GM18907 (cell line): Measurements from ENCODE around the gene SLC24A3.

Source experiments
- ATAC-seq: cut with Tn5 transposase; IDR thresholded peaks from one replicate; pipeline ENCODE4 v1.9.1; 2021; ENCODE audit warnings: mild to moderate bottlenecking, moderate library complexity; ENCODE audit not compliant: unreplicated experiment

The SLC24A3 gene

DNA sequence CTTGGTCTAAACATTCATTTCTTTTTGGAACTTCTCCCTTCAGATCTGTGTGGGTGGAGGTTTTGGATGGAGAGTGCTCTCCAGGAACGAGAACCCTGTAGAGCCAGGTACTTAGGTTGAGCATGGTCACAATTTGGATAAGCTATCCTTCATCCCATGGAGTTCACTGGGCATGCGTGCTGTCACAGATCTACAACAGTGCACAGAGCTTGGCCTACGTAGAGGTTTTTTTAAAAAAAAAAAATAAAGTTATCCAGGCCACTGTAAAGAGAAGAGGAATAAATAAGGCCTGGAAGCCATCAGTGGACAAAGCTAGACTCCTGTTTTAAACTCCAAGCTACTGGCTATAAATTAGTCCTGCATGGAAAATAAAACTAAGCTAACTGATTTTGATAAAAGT, 165.6 kb downstream of the SLC24A3 start:
- ATAC-seq = no peak

GRCh38 chr20:19380211-19380610, 167.8 kb downstream of the SLC24A3 start:
- no peak for ATAC-seq

DNA sequence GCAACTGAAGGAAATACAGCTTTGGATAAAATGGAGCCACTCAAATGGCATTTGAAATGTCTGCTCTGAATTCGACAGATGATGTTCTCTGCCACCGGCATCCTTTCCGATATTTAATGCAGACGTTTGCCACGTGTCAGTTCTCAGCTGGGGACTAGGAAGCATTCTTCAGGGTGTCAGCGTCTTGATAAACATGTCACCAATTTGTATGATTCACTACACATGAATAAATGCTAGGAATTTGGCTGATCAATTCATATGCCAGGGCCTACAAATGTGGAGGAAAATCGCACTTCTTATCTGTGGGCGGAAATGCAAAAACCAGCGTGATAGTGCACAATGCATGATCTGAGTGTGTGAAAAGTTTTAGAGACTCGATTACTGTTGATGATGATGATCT, 169.5 kb downstream of the SLC24A3 start:
- no peak for ATAC-seq

DNA sequence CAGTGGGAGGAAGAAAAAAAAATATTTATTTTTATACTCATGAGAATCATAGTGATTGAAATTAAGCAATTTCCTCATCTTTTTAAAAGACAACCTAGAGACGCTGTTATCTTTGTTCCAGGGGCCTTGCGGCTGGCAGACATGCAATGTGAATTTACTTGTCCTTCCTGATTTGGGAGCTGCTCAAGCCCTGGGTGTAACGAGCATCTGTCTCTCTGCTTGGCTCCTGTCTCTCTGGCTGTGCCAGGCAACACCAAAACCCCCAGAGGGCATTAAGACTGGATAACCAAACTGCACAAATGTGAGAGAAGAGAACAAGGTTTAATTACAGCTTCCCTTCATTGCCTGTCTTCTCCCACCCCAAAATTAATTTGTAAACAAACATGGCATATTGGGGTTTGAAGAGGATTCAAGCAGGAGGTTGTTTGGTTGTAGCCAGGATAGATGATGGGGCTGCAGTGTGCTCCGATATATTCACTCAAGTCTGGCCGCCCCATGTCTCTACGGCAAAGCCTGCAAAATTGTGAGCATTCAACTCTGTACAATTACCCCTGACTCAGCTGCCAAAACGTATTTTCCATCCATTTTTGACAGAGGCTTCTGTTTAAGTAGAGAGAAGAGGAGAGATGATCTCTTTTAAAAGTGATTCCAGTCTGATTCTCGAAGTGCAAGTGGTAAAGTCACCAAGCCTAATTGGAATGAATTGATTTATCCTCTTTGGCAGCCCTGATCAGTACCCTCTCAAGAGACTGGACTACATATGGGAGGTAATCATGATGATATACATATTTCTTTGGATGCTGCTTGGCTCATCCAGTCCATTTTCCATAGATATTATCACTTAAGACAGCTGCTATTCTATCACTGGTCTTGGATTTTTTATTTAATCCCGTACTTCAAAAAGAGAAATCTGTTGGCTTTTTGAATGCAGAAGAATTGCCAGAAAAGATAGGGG, 170.2 kb downstream of the SLC24A3 start:
- no peak for ATAC-seq

DNA sequence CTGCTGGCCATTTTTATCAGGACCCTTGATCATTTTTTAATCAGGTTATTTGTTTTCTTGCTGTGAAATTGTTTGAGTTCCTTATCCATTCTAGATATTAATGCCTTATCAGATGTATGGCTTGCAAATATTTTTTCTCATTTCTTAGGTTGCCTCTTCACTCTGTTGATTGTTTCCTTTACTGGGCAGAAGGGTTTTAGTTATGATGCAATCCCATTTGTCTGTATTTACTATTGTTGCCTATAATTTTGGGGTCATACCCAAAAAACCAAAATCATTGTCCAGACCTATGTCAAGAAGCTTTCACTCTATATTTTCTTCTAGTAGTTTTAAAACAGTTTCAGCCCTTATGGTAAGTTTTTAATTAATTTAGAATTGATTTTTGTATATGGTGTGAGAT, 172.5 kb downstream of the SLC24A3 start:
- no peak for ATAC-seq

DNA sequence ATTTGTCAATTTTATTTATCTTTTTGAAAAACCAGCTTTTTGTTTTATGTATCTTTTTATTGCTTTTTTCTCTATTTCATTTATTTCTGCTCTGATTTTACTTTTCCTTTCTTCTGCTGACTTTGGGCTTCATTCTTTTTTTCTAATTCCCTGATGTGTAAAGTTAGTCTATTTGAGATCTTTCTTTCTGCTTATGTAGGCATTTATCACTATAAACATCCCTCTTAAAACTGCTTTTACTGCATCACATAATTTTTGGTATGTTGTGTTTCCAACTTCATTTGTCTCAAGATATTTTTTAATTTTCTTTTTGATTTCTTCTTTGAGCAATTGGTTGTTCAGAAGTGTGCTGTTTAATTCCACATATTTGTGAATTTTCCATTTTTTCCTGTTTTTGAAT, 174.8 kb downstream of the SLC24A3 start:
- no peak for ATAC-seq

DNA sequence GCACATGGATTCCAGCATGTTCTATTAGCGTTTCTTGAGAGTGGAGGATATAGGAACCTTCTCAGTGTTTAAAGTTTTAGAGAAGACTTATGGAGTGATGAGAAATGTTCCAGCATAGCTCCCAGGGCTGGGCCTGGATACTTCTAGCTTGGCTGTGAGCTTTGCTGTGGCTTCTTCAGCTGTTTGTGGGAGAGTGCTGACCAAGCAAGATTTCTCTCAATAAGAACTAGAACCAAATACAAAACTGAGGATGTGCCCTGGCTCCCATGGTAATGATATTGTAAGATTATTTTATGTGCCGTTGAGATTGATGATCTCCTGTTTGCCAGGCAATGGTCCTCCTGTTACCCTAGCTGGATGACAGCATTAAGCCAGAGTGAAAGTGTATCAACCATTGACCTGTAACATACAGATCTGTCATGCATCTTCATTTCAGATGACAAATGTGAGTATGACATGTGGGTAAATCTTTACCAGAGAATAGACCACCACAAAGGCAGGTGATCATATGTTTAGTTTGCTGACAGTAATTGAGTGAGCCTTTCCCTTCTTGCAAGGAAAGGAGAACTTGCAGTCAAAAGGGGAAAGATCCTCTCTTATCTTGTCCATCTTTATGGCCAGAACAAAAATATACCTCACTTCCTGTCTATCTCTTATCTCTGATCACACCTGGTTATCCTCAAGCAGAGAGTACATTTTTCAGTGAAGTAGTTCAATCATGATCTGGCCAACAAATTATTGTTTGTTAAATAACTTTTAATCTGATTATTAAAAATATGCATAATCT, 180.1 kb downstream of the SLC24A3 start:
- ATAC-seq = no peak

DNA sequence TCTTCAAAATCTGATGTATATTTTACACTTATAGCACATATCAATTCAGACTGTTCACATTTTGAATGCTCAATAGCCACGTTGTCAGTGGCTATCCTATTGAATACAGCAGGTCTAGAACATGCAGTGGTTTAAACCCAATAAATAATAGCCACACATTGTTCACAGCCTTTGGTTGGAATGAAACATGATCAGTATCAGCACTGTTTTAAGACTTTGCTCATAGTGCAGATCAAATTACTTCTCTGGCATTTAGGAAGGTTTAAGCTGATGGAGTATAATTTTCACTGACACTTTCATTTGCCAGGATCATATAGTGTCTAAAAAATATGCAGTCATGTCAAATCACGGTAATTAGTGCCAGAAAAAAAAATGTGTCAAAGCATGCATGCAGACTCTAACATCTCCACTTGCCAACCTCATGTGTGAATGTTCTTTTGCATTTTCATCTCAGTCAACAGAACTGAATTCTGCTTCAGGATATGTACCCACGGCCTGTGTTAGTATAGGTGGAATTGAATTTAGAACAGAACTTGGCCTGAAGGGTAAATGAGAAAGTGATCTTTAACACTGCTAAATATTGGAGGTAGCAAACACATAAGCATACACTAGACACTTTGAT, 184.1 kb downstream of the SLC24A3 start:
- no peak for ATAC-seq

DNA sequence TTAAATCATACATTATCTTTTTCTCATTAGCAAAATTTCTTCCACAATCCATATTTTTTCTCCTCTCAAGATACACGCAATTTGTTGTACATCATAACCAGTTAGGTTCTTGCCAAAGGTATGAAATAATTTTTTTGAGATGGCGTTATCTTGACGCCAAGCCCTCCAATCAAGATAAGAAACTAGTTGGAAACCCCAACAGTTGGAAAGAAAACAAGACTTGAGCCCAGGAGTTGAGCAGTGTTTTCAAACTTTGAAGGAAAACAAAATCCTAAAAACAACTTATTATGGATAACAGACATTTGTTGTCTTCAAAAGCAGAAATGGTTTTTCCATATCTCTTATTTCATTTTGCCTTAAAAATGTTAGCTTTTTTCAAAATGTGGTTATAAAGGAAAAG, 184.8 kb downstream of the SLC24A3 start:
- no peak for ATAC-seq

DNA sequence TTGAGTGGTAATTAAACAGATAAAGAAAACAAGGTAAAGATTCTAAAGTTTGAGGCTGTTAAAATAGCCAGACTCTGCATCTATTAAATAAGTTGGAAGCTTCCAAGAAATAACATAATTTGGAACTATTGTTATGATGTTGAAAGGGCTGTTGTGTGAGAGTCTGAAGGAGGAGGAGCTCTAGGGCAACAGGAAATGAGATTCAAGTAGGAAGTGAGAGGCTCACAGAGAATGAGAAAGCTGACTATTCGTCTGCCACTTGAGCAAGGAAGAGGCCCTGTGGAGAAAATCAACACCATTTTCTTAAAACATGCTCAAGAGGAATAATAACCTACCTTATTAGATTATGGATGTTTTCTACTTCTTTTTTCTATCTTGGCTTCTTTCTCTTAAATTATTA, 185.2 kb downstream of the SLC24A3 start:
- no peak for ATAC-seq

DNA sequence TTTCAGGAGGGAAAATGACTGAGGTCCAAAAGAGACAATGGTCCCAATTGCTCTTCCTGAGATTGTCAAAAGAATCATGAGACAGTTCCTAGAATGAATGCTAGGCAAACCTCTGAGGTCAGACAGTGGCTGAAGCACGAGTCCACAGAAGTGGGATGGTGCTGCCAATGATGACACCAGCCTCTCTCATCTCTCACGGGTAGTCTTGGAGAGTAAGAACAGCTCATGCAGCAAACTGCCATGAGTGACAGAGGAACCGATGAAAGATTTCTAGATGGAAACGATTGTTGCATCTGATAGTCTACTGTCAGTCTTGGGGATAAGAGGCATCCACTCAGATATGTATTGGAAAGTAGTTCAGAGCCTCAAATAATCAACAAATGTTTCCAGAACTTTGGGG, 188.7 kb downstream of the SLC24A3 start:
- no peak for ATAC-seq

DNA sequence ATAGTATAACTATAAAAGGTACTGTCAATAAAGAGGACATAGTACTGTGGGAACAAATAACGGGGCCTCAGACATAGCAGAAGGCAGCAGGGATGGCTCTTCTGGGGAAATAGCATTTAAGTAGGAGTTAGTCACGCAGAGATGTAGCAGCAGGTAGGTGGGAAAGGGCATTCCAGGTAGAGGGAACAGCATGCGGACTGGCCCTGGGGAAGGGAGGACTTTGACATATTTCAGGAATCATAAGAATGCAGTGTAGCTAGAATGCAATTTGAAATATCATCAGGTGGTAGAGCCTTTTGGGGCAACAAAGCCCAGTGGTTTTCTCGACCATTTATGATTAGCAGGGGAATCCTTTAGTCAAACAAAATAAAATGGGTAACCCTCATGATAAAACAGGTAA, 191.1 kb downstream of the SLC24A3 start:
- ATAC-seq = no peak

GRCh38 chr20:19404826-19405225, 192.4 kb downstream of the SLC24A3 start:
- ATAC-seq = no peak

DNA sequence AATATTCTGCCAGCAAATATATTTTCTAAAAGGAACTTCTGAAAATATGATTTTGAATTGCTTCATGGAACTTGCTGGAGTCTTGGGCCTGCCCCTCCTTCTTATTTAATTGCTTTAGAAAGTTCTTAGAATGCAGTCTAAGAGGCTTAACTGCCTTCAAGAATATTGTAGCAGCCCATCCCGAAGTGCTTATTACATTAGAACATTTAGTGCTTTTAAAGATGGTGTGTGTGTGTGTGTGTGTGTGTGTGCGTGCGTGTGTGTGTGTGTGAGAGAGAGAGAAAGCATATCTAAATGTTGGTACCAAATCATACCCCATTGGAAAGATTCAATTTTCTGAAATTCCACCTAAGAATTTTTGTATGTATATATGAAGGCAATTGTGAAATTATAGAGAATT, 193.5 kb downstream of the SLC24A3 start:
- ATAC-seq = no peak

GRCh38 chr20:19406381-19406780, 193.9 kb downstream of the SLC24A3 start:
- ATAC-seq = no peak

GRCh38 chr20:19407196-19407595, 194.8 kb downstream of the SLC24A3 start:
- no peak for ATAC-seq

GRCh38 chr20:19407736-19408135, 195.3 kb downstream of the SLC24A3 start:
- ATAC-seq = no peak

DNA sequence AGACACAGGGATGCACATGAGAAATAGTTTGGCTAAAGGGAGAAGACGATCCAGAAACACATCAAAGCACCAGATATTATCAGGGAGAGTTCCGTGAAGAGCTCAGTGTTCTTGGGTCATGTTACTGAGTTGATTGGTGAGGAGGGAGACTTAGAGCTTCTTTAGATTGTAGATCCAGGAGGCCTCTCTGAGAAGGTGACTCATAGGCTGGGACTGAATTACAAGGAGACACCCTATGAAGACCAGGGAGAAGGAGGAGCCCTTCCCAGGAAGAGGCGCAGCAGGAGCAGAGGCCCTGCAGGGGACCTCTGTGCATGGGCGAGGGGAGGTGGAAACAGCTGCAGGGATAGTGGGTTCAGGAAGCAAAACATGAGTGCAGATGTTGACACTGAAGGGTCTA, 196.5 kb downstream of the SLC24A3 start:
- no peak for ATAC-seq

GRCh38 chr20:19411811-19412210, 199.4 kb downstream of the SLC24A3 start:
- ATAC-seq = no peak

DNA sequence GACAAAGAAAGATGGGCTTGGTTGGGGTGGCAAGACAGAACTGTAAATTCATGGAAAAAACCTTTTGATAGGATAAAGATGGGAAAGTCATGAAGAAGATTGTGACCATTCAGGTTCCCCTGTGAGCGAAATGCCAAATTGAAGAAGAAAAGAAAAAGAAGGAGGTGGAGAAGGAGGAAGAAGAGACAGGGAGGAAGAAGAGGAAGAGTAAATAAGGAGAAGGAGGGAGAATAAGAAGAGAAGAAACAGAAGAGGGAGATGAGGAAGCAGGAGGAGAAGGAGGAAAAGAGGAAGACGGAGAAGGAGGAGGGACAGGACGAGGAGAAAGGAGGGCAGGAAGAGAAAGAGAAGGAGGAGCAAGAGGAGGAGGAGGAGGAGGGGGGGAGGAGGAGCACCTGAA, 199.8 kb downstream of the SLC24A3 start:
- no peak for ATAC-seq

GRCh38 chr20:19414600-19414999, 202.2 kb downstream of the SLC24A3 start:
- no peak for ATAC-seq

- ATAC-seq = no peak
These were observed 203.3 kb downstream of the SLC24A3 start for GRCh38 chr20:19415786-19416185.
